ENCODE data around the gene DMTF1. TPM values are rescaled to one million over a fixed set of nuclear protein-coding genes. Genes with fewer than 3 reads are reported as not detected.

DMTF1 gene
- total RNA-seq, 1 experiment from 2014 or later, result 90.5 TPM

GRCh38 chr7:87220734-87221215, 68.5 kb downstream of the DMTF1 start:
- BruUV-seq (replicated peaks), result no TSS peak
- no peaks in the 10 kb centered on the region for H3K36me3 ChIP-seq (ENCODE audit: insufficient read depth, low read length, poor library complexity, severe bottlenecking)
- ChIA-PET CTCF (interaction anchor here (0.5 kb wide), 1 partner anchor 69 kb away, joined by 4 read pairs; the partner anchor contains the start of gene DMTF1), POLR2A (ENCODE audit: low non-redundant PET) (interaction anchor here (1.4 kb wide), 1 partner anchor 68 kb away, joined by 3 read pairs; the partner anchor contains the start of gene DMTF1)
- intact Hi-C loops (cut with micrococcal nuclease; ENCODE audit: unreplicated experiment), result no loop called here
- no peak for TF ChIP-seq EZH2 (IDR thresholded peaks at IDR 0.05; ENCODE audit: borderline replicate concordance, low read depth, low read length, poor library complexity, severe bottlenecking)
- TF ChIP-seq, protein P1, sequence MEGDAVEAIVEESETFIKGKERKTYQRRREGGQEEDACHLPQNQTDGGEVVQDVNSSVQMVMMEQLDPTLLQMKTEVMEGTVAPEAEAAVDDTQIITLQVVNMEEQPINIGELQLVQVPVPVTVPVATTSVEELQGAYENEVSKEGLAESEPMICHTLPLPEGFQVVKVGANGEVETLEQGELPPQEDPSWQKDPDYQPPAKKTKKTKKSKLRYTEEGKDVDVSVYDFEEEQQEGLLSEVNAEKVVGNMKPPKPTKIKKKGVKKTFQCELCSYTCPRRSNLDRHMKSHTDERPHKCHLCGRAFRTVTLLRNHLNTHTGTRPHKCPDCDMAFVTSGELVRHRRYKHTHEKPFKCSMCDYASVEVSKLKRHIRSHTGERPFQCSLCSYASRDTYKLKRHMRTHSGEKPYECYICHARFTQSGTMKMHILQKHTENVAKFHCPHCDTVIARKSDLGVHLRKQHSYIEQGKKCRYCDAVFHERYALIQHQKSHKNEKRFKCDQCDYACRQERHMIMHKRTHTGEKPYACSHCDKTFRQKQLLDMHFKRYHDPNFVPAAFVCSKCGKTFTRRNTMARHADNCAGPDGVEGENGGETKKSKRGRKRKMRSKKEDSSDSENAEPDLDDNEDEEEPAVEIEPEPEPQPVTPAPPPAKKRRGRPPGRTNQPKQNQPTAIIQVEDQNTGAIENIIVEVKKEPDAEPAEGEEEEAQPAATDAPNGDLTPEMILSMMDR (conservative IDR thresholded peaks at IDR 0.05; ENCODE audit: low read depth, low read length), result no peak
- H3K9me3 ChIP-seq (ENCODE audit: low read depth, low read length, poor library complexity, severe bottlenecking), result no peaks in the 10 kb centered on the region
- DNase-seq (ENCODE audit: low spot score), result peak; percentile 13
- H3K4me3 ChIP-seq (ENCODE audit: low read depth, low read length, poor library complexity, severe bottlenecking), result peak overlapping the region; percentile 78
- H3K4me1 ChIP-seq (ENCODE audit: insufficient read depth, low read length, poor library complexity, severe bottlenecking), result peaks cover 19% of the 10 kb centered on the region
- H3K27me3 ChIP-seq (replicated peaks; ENCODE audit: insufficient read depth, low read depth, low read length, poor library complexity), result peaks cover 20% of the 10 kb centered on the region
- H3K27ac ChIP-seq (ENCODE audit: low read depth, low read length, poor library complexity, severe bottlenecking), result no peak overlapping the region

- ChIA-PET POLR2A (ENCODE audit: low non-redundant PET) (no interaction called here), CTCF (no interaction called here)
- no peak for TF ChIP-seq EZH2 (IDR thresholded peaks at IDR 0.05; ENCODE audit: borderline replicate concordance, low read depth, low read length, poor library complexity, severe bottlenecking)
- TF ChIP-seq, protein P1 (conservative IDR thresholded peaks at IDR 0.05; ENCODE audit: low read depth, low read length), result no peak
- Histone ChIP-seq H3K27ac (ENCODE audit: low read depth, low read length, poor library complexity, severe bottlenecking) (no peak overlapping the region), H3K27me3 (replicated peaks; ENCODE audit: insufficient read depth, low read depth, low read length, poor library complexity) (peaks cover 28% of the 10 kb centered on the region), H3K36me3 (ENCODE audit: insufficient read depth, low read length, poor library complexity, severe bottlenecking) (no peaks in the 10 kb centered on the region), H3K9me3 (ENCODE audit: low read depth, low read length, poor library complexity, severe bottlenecking) (no peaks in the 10 kb centered on the region), H3K4me3 (ENCODE audit: low read depth, low read length, poor library complexity, severe bottlenecking) (no peak overlapping the region), H3K4me1 (ENCODE audit: insufficient read depth, low read length, poor library complexity, severe bottlenecking) (peaks cover 5% of the 10 kb centered on the region)
- BruUV-seq (replicated peaks), result no TSS peak
- no peak for DNase-seq (ENCODE audit: low spot score)
- intact Hi-C loops (cut with micrococcal nuclease; ENCODE audit: unreplicated experiment), result no loop called here
Measured at GRCh38 chr7:87223666-87224065, 71.4 kb downstream of the DMTF1 start.

DNA sequence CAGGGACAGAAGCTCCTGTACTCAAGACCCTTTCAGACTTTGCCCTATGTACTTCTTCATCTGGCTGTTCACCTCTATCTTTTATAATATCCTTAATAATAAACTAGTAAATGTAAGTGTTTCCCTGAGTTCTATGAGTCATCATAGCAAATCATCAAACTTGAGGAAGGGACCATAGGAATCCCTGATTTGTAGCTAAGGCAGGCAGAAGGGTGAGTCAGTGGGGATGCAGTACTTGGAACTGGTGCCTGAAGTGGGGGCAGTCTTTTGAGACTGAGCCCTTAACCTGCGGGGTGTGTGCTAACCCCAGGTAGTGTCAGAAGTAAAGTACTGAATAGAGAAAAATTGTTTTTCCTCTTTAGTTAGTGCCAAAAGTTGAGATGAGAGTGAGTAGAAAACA, 73.4 kb downstream of the DMTF1 start:
- no peak for DNase-seq (ENCODE audit: low spot score)
- no peaks in the 10 kb centered on the region for H3K36me3 ChIP-seq (ENCODE audit: insufficient read depth, low read length, poor library complexity, severe bottlenecking)
- ChIA-PET POLR2A (ENCODE audit: low non-redundant PET) (no interaction called here), CTCF (no interaction called here)
- peaks cover 28% of the 10 kb centered on the region for H3K27me3 ChIP-seq (replicated peaks; ENCODE audit: insufficient read depth, low read depth, low read length, poor library complexity)
- no peaks in the 10 kb centered on the region for H3K4me1 ChIP-seq (ENCODE audit: insufficient read depth, low read length, poor library complexity, severe bottlenecking)
- intact Hi-C loops (cut with micrococcal nuclease; ENCODE audit: unreplicated experiment), result no loop called here
- no peaks in the 10 kb centered on the region for H3K9me3 ChIP-seq (ENCODE audit: low read depth, low read length, poor library complexity, severe bottlenecking)
- no peak overlapping the region for H3K4me3 ChIP-seq (ENCODE audit: low read depth, low read length, poor library complexity, severe bottlenecking)
- H3K27ac ChIP-seq (ENCODE audit: low read depth, low read length, poor library complexity, severe bottlenecking), result no peak overlapping the region
- TF ChIP-seq, protein P1 (conservative IDR thresholded peaks at IDR 0.05; ENCODE audit: low read depth, low read length), result no peak
- TF ChIP-seq EZH2 (IDR thresholded peaks at IDR 0.05; ENCODE audit: borderline replicate concordance, low read depth, low read length, poor library complexity, severe bottlenecking), result no peak
- BruUV-seq (replicated peaks), result no TSS peak
